Hindlimb muscle (tissue), 1 donor: Measurements from ENCODE around the gene TRAK1. TPM values are rescaled to one million over a fixed set of nuclear protein-coding genes. Genes with fewer than 3 reads are reported as not detected.
A peak's percentile ranks its signal among the peaks of the same experiment; 100 is the strongest.

Experiments
- DNase-seq: peaks from one replicate; pipeline ENCODE4 v3.0.0-alpha.2; 2013
- polyA plus RNA-seq: library from polyadenylated mRNA; unstranded; fragments of 120-200 nt; gene quantifications from one replicate; pipeline ENCODE4 v1.2.1, GENCODE V29; 2013; ENCODE audit not compliant: insufficient read length

Gene TRAK1
- polyA plus RNA-seq, 1 donor: 87.5 TPM

DNA sequence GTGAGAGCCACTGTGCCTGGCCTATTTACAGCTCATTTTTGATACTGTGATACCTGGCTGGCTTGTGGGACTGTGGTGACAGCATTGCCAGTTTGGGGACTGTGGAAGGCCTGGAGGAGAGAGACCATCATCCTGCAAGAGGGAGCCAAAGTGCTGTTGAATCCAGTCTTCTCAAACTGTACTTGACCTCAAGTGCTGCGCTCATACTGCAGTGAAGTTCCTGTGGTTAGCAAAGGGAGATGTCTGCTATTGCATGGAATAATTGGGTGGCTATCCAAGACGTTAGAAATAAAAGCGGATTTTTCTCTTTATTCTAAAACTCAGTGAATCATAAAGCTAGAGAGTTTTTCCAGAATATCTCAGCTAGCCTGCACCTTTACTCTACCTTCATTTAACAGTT, 91.4 kb downstream of the TRAK1 start:
- DNase-seq: no peak

DNA sequence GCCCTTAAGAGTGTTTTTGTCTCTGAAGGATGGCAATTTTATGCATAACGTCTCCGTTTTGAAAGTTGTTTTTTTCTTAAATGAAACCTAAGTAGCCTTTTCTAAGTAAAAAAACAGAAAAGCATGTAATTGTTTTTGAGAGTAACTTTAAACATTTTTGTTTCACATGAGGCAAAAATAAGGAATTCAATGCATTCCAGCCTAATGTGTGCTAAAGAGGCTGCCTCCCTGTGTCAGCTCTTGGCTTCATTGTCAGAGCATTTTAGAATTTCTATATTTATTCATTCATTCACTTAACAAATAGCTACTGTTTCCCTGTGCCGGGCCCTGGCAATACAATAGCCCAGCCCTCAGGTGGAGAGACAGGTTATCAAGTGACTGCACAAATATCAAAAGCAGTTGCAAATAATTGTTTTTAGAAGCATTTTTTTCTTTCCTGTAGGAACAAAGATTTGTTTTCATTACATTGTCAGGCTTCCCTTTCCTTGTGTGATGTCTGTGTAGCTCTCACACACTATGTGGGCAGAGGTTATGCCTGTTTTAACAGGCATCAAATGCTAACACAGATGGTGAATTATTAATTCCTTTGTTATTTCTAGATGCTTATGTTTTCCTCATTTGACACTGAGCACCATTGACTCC, 93.0 kb downstream of the TRAK1 start:
- no peak for DNase-seq

DNA sequence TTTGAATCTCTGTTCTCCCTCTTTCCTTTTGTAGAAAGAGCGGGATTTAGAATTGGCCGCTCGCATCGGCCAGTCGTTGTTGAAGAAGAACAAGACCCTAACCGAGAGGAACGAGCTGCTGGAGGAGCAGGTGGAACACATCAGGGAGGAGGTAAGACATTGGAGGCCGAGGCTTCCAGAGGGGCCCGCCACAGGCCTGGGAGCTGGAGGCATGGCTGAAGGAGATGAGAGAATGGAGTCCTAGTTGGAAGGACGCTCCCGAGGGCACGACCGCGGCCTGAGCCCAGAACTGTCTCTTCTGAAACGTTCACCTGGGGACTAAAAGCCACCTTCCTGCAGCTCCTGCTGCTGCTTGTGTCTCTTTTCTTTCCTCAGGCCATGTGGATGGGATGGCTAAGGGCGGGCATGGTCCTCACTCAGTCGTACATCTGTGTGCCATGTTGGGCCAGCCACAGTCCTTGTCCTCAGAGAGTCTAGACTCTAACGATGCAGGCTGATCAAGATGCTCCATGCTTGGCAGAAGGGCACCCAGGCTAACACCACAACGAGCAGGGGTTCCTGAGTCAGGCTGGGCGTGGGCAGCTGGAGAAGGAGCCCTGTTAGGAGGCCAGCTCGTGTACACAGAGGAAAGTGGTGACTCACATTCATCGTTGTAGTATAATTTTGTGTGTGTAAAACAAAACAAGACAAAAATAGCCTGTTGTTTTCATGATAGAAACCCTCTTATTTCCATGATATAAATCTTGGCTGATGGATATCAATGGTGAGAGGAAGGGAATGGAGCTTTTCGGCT, 93.7 kb downstream of the TRAK1 start:
- no peak for DNase-seq

DNA sequence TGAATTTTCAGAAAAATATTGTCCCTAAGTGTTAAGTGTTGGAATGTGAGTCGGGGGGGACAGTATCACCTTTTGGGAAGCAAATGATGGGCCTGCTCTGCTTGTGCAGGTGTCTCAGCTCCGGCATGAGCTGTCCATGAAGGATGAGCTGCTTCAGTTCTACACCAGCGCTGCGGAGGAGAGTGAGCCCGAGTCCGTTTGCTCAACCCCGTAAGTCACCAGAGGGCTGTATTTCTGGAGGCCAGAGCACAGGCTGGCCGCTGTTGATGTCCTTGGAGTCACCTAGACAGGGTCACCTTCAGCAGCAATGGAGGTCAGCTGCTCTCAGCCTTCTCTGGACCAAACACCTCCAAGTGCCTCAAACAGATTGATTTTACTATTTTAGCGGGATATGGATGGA, 96.8 kb downstream of the TRAK1 start:
- DNase-seq: no peak

DNA sequence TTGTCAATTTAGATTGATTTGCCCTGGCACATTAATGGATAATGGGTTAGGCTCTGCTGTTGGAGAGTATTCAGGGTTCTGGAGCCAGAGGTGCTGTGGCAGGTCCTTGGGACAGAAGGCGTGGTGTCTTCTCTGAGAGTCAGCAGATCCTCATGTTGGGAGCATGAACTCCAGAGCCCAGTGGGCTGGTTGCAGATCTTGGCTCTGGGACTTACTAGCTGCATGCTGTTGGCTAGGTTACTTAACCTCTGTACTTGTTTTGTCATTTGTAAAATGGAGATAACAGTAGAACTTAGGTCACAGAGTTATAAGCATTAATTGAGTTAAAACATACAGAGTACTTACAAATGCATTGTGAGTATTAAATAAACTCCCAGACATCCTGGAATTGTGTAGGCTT, 97.2 kb downstream of the TRAK1 start:
- no peak for DNase-seq

DNA sequence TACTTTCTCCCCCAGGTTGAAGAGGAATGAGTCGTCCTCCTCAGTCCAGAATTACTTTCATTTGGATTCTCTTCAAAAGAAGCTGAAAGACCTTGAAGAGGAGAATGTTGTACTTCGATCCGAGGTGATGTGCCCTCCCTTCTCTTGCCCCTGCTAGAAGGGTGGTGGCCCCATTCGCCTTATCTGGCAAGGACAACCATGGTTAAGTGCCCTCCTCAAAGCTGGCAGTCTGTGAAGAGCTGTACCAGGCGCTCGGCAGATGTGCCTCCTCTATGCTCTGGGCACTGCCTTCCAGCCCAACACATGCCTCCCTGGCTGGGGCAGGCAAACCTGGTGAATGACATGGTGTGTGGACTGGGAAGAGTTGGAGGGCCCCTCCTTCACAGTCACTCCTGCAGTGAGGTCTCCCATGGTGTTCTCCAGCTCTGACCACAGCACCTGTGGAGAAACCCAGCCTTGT, 97.9 kb downstream of the TRAK1 start:
- DNase-seq: no peak

DNA sequence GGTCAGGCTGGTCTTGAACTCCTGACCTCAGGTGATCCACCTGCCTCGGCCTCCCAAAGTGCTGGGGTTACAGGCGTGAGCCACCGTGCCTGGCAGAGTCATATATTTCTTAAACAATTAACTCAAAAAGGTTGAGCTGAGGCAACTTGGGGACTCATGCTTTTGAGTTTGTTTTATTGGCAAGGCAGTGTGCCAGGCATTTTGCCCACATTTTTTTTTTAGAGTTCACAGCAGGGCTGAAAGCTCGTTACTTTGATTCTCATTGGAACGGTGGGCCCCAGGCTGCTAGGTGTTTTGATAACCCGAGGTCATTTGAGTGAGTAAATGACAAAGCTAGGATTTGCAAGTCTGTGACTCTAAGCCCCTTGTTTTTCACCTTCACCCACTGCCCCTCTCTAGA, 98.6 kb downstream of the TRAK1 start:
- no peak for DNase-seq

DNA sequence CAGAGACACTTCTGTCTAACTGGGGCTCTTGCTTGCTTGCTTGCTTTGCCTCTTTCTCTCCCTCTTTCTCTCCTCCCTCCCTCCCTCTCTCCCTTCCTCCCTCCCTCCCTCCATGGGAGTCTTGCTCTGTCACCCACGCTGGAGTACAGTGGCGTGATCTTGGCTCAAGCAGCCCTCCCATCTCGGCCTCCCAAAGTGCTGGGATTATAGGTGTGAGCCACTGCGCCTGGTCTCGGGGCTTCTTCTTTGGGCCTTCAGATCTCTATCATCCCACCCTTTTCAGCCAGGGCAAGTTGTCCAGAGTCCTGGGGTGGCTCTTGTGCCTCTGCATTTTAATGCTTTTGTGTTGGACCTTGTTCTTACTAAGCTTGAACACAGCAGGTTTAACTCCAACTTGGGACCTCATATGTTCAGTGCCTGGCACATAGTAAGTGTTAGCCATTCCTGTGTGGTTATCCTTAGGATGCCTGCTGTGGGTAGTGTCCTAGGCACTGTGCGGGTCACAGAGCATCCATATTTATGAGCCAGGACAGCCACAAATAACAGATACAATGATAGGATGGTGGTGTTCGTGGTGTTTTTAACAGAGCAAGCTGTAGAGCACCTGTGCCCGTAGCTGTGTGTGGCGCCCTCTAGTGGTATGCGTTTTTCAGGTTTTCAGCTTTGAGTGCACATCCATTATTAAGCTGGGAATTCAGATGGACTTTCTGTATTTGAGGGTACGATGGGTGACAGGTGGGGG, 99.7 kb downstream of the TRAK1 start:
- peak; percentile 64 for DNase-seq

DNA sequence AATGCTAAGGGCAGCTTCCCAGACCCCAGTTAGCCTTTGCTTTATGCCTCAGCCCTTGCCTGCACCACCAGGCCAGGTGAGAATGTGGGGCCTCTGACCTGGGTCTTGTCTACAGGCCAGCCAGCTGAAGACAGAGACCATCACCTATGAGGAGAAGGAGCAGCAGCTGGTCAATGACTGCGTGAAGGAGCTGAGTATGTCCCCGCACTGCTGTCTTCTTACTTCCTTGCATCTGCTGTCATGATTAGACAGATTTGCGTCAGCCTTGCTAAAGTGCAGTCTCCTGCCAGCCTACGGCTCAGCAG, 100.2 kb downstream of the TRAK1 start:
- no peak for DNase-seq

DNA sequence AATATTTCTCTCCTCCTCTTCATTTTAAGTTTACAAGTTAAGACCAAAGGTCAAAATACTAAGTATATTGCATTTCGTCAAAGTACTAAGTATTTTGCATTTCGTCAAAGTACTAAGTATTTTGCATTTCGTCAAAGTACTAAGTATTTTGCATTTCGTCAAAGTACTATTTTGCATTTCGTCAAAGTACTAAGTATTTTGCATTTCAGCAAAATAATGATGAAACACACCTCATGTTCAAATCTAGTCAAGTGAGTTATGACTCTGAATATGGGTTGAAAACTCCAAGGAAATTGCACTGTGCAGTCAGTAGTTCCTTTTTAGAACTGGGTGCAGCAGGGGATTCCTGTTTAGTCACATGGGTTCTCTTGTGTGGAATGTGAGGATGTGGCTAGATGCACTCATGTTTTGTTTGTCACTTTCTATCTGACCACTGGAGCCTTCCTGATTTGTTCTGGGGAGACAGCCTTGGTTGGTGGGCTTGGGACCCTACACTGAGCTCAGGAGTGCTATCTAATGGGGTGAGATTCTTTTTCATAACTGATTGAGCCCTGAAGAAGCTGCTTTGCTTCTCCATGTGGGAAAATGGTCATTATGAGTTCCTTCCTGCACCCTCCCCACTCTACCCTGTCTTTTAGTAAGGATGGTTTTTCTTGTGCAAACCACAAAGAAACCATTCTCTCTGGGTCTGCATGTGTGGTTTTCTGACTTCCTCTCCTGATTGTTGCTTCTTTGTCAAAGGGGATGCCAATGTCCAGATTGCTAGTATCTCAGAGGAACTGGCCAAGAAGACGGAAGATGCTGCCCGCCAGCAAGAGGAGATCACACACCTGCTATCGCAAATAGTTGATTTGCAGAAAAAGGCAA, 101.4 kb downstream of the TRAK1 start:
- DNase-seq: no peak

DNA sequence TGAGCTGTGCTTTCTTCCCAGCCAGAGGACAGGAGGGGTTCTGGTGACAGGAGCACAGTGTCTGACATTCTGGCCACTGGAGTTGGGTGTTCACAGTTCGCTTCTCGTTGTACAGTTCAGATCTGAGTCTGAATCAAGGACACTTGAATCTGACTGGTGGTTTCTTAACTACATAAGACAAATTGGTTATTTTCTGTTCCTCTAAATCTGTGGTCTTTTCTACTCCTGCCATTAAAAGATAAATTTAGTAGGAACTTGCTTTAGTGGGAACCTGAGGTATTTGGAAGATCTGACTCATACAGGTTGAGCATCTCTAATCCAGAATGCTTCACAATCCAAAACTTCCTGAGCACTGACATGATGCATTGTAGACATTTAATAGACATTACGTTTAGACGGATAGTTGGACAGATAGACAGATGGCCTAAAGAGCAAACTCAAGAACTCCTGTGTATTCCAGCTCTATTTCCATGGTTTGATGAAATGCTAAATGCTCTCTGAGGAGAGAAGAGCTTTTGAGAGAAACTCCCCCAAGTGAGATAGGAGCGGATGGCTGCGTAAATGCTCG, 103.9 kb downstream of the TRAK1 start:
- no peak for DNase-seq

DNA sequence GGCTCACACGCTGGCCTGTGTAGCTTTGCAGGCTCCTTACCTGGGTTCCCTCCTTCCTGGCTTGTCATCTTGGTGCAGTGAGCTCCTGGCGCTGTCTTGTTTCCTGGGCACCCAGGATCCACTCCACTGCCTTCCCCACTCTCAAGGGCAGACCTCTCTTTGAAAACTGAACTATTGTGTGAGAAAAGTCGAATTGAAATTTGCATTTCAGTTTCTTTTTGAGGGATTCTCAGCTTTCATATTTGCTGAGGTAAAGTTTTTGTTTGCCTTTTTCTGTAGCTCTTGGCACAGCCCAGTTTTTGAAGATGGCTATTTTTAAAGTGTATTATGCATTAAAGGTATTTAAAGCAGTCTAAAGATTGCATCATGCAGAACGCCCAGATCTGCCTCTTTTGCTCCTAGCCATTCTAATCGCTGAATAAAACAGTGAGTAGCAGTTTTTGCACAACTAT, 104.7 kb downstream of the TRAK1 start:
- DNase-seq: no peak

DNA sequence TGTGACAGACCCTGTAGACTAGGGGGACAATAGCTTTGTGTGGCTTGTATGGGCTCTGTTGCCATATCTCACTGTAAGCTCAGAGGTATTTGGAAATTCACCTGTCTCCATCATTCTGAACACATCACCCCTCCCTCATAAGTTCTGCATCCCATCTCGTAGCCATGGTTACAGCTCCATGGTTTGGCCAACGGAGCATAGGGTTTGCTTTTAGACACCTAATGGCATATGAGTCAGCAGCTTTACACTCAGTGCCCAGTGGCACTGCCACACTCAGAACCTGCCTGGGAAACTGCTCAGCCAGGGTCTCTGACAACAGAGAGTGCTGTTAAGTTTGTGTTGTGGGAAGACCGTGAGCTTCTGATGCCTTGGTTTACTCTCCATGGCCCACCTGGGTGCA, 107.6 kb downstream of the TRAK1 start:
- no peak for DNase-seq

DNA sequence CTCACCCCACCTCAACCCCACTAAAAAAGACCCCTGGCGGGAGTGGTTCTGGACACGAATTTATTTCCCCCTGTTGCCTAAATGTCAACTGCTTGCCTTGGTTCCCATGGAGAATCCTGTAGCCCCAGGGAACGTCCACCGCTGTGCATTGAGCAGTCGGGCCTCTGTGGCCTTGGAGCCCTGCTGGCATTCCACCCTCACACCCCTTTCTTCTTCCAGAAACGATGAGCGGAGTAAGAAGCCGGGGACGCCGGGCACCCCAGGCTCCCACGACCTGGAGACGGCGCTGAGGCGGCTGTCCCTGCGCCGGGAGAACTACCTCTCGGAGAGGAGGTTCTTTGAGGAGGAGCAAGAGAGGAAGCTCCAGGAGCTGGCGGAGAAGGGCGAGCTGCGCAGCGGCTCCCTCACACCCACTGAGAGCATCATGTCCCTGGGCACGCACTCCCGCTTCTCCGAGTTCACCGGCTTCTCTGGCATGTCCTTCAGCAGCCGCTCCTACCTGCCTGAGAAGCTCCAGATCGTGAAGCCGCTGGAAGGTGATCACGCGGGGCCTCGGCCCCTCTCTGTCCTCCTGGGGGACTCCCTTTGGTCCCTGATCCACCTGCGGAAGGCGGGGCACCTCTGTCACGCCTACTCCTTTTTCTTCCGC, 111.2 kb downstream of the TRAK1 start:
- DNase-seq: no peak

DNA sequence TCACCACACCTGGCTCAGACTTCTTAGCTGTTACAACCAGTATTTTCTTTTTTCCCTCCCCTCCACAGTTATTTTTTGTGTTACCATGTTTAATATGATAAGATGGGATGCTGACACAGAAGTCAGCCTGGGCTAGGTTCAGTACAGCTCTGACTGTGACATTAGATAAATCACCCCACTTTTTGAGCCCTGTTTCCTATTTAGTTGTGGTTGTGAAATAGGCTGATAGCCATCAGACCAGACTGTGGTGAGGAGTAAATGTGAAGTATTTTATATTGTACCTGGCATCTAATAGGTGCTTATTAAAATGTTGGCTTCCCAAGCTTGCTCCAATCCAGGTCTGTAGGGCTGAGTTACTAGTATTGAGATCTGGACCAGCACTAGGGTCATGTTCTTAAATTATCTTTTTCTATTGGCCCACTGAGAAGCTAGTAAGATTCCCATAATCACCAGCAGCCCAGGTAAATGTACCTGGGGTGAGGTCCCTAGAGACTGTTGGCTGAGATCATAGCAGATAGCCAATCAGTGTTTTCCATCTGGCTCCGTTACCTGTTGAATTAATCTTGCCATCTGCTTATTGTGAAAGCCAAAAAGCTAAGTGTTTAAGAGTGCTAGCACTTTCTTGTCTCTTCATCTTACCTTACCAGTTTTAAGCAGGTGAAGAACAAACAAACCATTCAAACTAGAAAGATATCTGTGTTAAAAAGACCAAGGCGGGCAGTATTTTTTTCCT, 113.9 kb downstream of the TRAK1 start:
- no peak for DNase-seq

DNA sequence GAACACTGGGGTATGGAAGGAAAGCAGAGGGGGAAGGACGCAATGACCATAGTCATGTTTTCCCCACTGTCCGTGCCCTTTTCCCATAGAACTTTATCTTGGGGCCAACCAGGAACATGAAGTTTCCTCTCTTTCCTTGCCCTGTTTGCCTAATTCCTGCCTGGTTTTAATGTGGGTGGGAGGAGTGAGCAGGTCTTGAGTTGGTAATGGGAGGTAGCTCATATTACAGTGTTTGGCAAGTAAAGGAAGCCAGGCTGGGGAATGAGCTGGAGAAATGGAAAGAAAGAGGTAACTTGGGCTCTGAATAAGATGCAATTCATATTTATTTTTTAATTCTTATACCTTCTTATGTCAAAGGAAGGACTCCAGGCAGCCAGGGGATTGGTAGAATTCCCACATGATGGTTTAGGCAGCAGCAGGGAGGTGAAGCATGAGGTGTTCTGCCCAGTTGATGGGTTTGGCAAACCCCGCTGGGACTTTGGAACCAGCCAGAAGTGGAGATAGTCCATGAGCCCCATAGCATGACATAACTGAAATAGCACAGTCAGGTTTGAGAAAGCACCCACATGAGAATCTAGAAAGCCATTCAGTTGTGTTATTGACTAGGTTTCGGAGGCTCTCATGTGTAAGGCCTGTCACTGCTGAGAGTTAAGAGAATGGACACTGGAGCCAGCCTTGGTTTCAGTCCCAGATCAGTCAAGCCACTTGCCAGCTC, 114.8 kb downstream of the TRAK1 start:
- no peak for DNase-seq

DNA sequence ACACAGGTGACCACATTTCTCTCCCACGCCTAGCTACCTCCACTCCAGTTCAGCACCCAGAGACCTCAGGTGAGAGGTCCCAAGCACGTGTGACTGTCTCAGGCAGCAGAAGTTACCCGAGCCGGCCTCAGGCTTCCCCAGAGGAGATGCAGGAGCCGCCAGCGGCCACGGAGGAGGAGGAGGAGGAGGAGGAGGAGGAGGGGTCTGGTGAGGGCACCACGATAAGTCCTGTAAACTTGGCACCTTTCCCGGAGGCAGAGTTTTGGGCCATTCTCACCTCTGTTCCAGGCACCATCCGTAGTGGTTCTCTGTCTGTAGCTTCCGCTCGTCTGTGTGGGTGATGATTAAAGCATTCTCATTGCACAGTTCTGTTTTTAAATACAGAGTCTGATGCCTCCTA, 118.8 kb downstream of the TRAK1 start:
- DNase-seq: no peak

DNA sequence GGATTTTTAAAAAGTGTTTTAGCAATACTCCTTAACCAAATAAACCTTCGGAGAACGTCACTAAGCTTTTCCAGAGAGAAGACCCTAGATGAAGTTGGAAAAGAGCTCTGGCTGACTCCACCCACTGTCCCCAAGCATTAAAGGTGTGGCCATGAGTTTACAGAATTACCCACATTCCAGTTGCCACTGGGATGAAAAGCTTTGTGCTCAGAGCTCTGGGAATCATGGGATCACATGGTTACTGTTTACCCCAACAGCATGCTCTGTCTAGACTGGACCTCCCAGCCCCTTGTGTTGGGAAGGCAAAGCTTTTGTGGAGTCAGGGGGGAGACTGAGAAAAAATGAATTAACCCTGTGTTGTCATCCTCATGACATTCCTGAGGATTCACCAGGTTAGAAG, 119.6 kb downstream of the TRAK1 start:
- no peak for DNase-seq

DNA sequence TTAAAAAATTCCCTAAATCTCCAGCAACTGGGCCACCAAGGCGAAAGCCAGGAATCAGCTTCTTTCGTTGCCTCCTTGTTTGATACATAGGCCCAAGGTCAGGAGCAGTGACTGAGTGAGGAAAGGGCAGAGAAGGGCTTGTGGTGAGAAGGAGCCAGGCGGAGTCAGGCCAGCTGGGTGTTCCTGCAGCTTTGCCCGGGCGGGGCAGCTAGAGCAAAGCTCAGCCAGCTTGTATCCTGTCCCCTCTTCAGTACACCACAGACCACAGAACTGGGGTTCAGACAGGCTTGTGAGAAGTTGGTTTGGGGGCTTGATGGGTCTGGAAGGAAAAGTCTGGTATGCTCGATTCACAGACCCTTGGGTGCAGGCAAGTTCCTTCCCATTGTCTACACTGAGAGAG, 122.3 kb downstream of the TRAK1 start:
- DNase-seq: no peak

DNA sequence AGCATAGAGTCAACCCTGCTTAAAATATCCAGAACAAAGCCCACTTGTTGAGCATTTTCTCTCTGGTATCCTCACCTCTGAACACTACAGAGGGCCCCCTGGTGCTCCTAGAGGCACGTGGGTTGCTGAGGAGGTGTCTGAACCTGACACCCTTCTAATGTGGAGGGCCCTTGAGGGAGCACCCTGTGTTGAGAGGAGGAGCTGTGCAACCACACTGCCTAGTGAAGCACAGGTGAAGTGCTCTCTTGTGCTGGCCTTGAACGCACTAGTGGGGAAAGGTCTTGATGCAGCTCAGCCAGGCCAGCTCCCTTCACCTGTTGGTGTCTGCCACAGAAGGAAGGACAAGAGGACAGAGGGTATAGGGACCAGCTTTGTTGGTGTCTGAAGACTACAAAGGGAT, 122.9 kb downstream of the TRAK1 start:
- no peak for DNase-seq
